RWPE2 (cell line): Measurements from ENCODE around the gene ACKR2.
A peak's percentile ranks its signal among the peaks of the same experiment; 100 is the strongest.

Source experiments
- ATAC-seq: fragments of 200-7000 bp; cut with Tn5 transposase; 3 replicates; pipeline ENCODE4 v1.9.1; 2021; ENCODE audit warnings: low read depth
- DNase-seq: peaks from one replicate; pipeline ENCODE4 v3.0.0-alpha.2; 2020; ENCODE audit warnings: low spot score
- H3K27ac ChIP-seq: fragments of 450-650 bp; 2 replicates; pipeline ENCODE4 v1.5.1; 2017; ENCODE audit warnings: mild to moderate bottlenecking; ENCODE audit not compliant: poor library complexity, severe bottlenecking
- H3K27me3 ChIP-seq: fragments of 250-450 bp; sonication (Bioruptor Pico); 2 replicates; pipeline ENCODE4 v1.5.1; 2021; ENCODE audit warnings: mild to moderate bottlenecking, moderate library complexity; ENCODE audit not compliant: insufficient read depth, poor library complexity, severe bottlenecking
- H3K36me3 ChIP-seq: fragments of 250-450 bp; sonication (Bioruptor Pico); 2 replicates; pipeline ENCODE4 v1.5.1; 2020; ENCODE audit warnings: low read depth, mild to moderate bottlenecking, moderate library complexity
- H3K4me1 ChIP-seq: fragments of 250-450 bp; sonication (Bioruptor Pico); 2 replicates; pipeline ENCODE4 v1.5.1; 2021; ENCODE audit warnings: mild to moderate bottlenecking, moderate library complexity; ENCODE audit not compliant: insufficient read depth, poor library complexity, severe bottlenecking
- H3K4me3 ChIP-seq: fragments of 250-450 bp; sonication (Bioruptor Pico); 2 replicates; pipeline ENCODE4 v1.5.1; 2021; ENCODE audit warnings: mild to moderate bottlenecking, moderate library complexity; ENCODE audit not compliant: severe bottlenecking
- H3K9me3 ChIP-seq: fragments of 250-450 bp; sonication (Bioruptor Pico); 2 replicates; pipeline ENCODE4 v1.5.1; 2021; ENCODE audit warnings: mild to moderate bottlenecking, moderate library complexity; ENCODE audit not compliant: severe bottlenecking
- CTCF ChIP-seq: fragments of 450-650 bp; IDR thresholded peaks from one replicate; pipeline ENCODE4 v1.5.1; 2017; ENCODE audit warnings: mild to moderate bottlenecking, moderate library complexity; ENCODE audit not compliant: poor library complexity, severe bottlenecking

Gene ACKR2

GRCh38 chr3:42829628-42830436 lies 20.6 kb downstream of the ACKR2 start:
- ATAC-seq (no peak; the same call in 2 of the 3 replicates), DNase-seq (no peak)
- H3K36me3 ChIP-seq: no peaks in the 10 kb centered on the region
- H3K4me1 ChIP-seq: peaks cover 35% of the 10 kb centered on the region
- peak overlapping the region; percentile 36 for H3K27ac ChIP-seq
- no peak for TF ChIP-seq CTCF
- H3K4me3 ChIP-seq: no peak overlapping the region
- no peaks in the 10 kb centered on the region for H3K9me3 ChIP-seq
- H3K27me3 ChIP-seq: no peaks in the 10 kb centered on the region

GRCh38 chr3:42830437-42831320 lies 21.4 kb downstream of the ACKR2 start:
- Histone ChIP-seq H3K4me3 (no peak overlapping the region), H3K36me3 (no peaks in the 10 kb centered on the region), H3K27ac (no peak overlapping the region), H3K27me3 (no peaks in the 10 kb centered on the region), H3K4me1 (peaks cover 35% of the 10 kb centered on the region), H3K9me3 (no peaks in the 10 kb centered on the region)
- peak; percentile 65 for TF ChIP-seq CTCF
- no peak for DNase-seq
- ATAC-seq: no peak; the same call in 2 of the 3 replicates

GRCh38 chr3:42831321-42831713 lies 22.1 kb downstream of the ACKR2 start:
- ATAC-seq: no peak

GRCh38 chr3:42836150-42837123 lies 27.2 kb downstream of the ACKR2 start:
- TF ChIP-seq CTCF: no peak
- no peak for DNase-seq
- Histone ChIP-seq H3K4me3 (no peak overlapping the region), H3K9me3 (no peaks in the 10 kb centered on the region), H3K27me3 (no peaks in the 10 kb centered on the region), H3K27ac (no peak overlapping the region), H3K36me3 (no peaks in the 10 kb centered on the region), H3K4me1 (no peaks in the 10 kb centered on the region)
- ATAC-seq: no peak

More at GRCh38 chr3:42831321-42831713, 22.1 kb downstream of the ACKR2 start:
- Histone ChIP-seq H3K4me1 (peaks cover 30% of the 10 kb centered on the region), H3K27ac (no peak overlapping the region), H3K4me3 (no peak overlapping the region), H3K9me3 (no peaks in the 10 kb centered on the region), H3K36me3 (no peaks in the 10 kb centered on the region), H3K27me3 (no peaks in the 10 kb centered on the region)
- TF ChIP-seq CTCF: peak; percentile 43
- no peak for DNase-seq
